Mesendoderm (in vitro differentiated cells): ENCODE results near the gene PELO.
A peak's percentile ranks its signal among the peaks of the same experiment; 100 is the strongest.
"Not testable (repeated sequence)": the region's sequence is repeated elsewhere in the genome, so short reads cannot be mapped to it uniquely, and the experiment has no call there.

Experiments used
- DNase-seq: peaks from one replicate; pipeline ENCODE4 v3.0.0; 2013
- H2AK5ac ChIP-seq: 2 replicates; pipeline ENCODE4 v1.6.1; 2013; ENCODE audit warnings: low read length, inconsistent platforms
- H2BK120ac ChIP-seq: 2 replicates; pipeline ENCODE4 v1.6.1; 2013; ENCODE audit warnings: low read depth, mild to moderate bottlenecking, low read length, moderate library complexity, mixed read lengths
- H2BK15ac ChIP-seq: replicated peaks from 2 replicates; pipeline ENCODE4 v1.6.1; 2013; ENCODE audit warnings: low read depth, mild to moderate bottlenecking, moderate library complexity
- H2BK5ac ChIP-seq: 2 replicates; pipeline ENCODE4 v1.6.1; 2013; ENCODE audit warnings: low read length, inconsistent platforms
- H3K18ac ChIP-seq: 2 replicates; pipeline ENCODE4 v1.6.1; 2013; ENCODE audit warnings: mild to moderate bottlenecking, low read length, mixed read lengths
- H3K23ac ChIP-seq: one replicate; pipeline ENCODE4 v1.6.1; 2013; ENCODE audit warnings: low read length
- H3K27ac ChIP-seq: 2 replicates; pipeline ENCODE4 v1.5.1; 2013; ENCODE audit warnings: low read depth, mild to moderate bottlenecking, inconsistent platforms, low read length, moderate library complexity
- H3K27me3 ChIP-seq: 2 replicates; pipeline ENCODE4 v1.6.1; 2013; ENCODE audit warnings: low read length, control low read depth, mild to moderate bottlenecking, inconsistent platforms; ENCODE audit not compliant: insufficient read depth, poor library complexity
- H3K36me3 ChIP-seq: 2 replicates; pipeline ENCODE4 v1.6.1; 2013; ENCODE audit warnings: low read length, inconsistent platforms; ENCODE audit not compliant: control insufficient read depth, insufficient read depth
- H3K4ac ChIP-seq: one replicate; pipeline ENCODE4 v1.6.1; 2013; ENCODE audit warnings: low read depth, mild to moderate bottlenecking, low read length, moderate library complexity
- H3K4me1 ChIP-seq: 2 replicates; pipeline ENCODE4 v1.6.1; 2013; ENCODE audit warnings: low read depth, low read length, inconsistent platforms; ENCODE audit not compliant: control insufficient read depth
- H3K4me2 ChIP-seq: 2 replicates; pipeline ENCODE4 v1.6.1; 2013; ENCODE audit warnings: low read length
- H3K4me3 ChIP-seq: 2 replicates; pipeline ENCODE4 v1.5.1; 2013; ENCODE audit warnings: mild to moderate bottlenecking, low read length
- H3K56ac ChIP-seq: one replicate; pipeline ENCODE4 v1.6.1; 2013; ENCODE audit warnings: low read length
- H3K79me1 ChIP-seq: 2 replicates; pipeline ENCODE4 v1.6.1; 2013; ENCODE audit warnings: low read length, inconsistent platforms
- H3K79me2 ChIP-seq: 2 replicates; pipeline ENCODE4 v1.6.1; 2013; ENCODE audit warnings: mild to moderate bottlenecking, low read length; ENCODE audit not compliant: control insufficient read depth, insufficient read depth
- H3K9ac ChIP-seq: 2 replicates; pipeline ENCODE4 v1.6.1; 2013; ENCODE audit warnings: low read length, inconsistent platforms
- H4K5ac ChIP-seq: one replicate; pipeline ENCODE4 v1.6.1; 2013; ENCODE audit warnings: low read length
- H4K8ac ChIP-seq: one replicate; pipeline ENCODE4 v1.6.1; 2013; ENCODE audit warnings: low read depth, mild to moderate bottlenecking, control low read depth, low read length, moderate library complexity
- WGBS: extraction: QIAGEN DNeasy Blood & Tissue Kit; methylation state at CpG from one replicate; pipeline ENCODE4 v1.1.7; 2013; ENCODE audit warnings: low lambda C conversion rate, missing lambda C conversion rate; ENCODE audit not compliant: insufficient coverage; ENCODE audit errors: extremely low coverage; 5-methylcytosine and 5-hydroxymethylcytosine counted together

The PELO gene

GRCh38 chr5:52817818-52818217, 30.1 kb downstream of the PELO start:
- Histone ChIP-seq H3K36me3 (no peaks in the 10 kb centered on the region), H2BK15ac (no peak overlapping the region), H3K4ac (no peak overlapping the region), H3K23ac (no peak overlapping the region), H3K4me2 (no peak overlapping the region), H3K4me3 (no peak overlapping the region), H3K9ac (no peak overlapping the region), H2BK120ac (no peak overlapping the region), H3K27me3 (no peaks in the 10 kb centered on the region), H4K5ac (no peak overlapping the region), H3K4me1 (peaks cover 1% of the 10 kb centered on the region), H3K27ac (no peak overlapping the region), H3K79me2 (no peaks in the 10 kb centered on the region), H3K79me1 (no peaks in the 10 kb centered on the region), H3K18ac (no peak overlapping the region), H2AK5ac (no peak overlapping the region), H2BK5ac (no peak overlapping the region), H4K8ac (no peak overlapping the region), H3K56ac (no peak overlapping the region)
- DNase-seq: no peak
- no CpG with 5 or more reads among the region's 1 CpG for WGBS

DNA sequence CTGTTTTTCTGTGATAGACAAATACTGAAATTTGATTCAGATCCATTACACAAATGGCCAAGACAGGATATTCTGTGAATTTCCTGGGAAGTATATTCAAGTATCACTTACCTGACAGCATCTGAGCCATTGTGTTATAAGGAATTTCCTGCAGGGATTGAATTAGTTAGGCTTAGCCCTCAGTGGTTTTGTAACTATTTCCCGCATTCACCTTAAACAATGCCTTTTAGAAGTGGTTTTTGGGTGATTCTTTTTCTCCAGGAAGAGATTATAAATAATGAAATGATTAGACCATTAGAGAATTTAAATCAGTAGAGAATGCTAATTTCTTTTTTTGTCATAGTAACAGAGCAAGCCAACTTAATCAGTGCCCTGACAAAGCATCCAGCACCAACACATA, 30.6 kb downstream of the PELO start:
- no peaks in the 10 kb centered on the region for H3K79me2 ChIP-seq
- H2BK5ac ChIP-seq: no peak overlapping the region
- H2BK120ac ChIP-seq: no peak overlapping the region
- no peaks in the 10 kb centered on the region for H3K36me3 ChIP-seq
- H3K56ac ChIP-seq: no peak overlapping the region
- H3K23ac ChIP-seq: no peak overlapping the region
- no peak overlapping the region for H3K27ac ChIP-seq
- H3K79me1 ChIP-seq: no peaks in the 10 kb centered on the region
- peaks cover 1% of the 10 kb centered on the region for H3K4me1 ChIP-seq
- H3K9ac ChIP-seq: no peak overlapping the region
- peak; percentile 45 for DNase-seq
- no CpG with 5 or more reads among the region's 1 CpG for WGBS
- no peak overlapping the region for H2AK5ac ChIP-seq
- H3K27me3 ChIP-seq: no peaks in the 10 kb centered on the region
- no peak overlapping the region for H3K4me2 ChIP-seq
- H4K8ac ChIP-seq: no peak overlapping the region
- H4K5ac ChIP-seq: no peak overlapping the region
- H3K4ac ChIP-seq: no peak overlapping the region
- H2BK15ac ChIP-seq: no peak overlapping the region
- H3K18ac ChIP-seq: no peak overlapping the region
- H3K4me3 ChIP-seq: no peak overlapping the region

- H2BK5ac ChIP-seq, H3K4me2 ChIP-seq: not testable (repeated sequence)
Measured at GRCh38 chr5:52818807-52819206, 31.1 kb downstream of the PELO start.

GRCh38 chr5:52821901-52822300, 34.2 kb downstream of the PELO start:
- H3K56ac ChIP-seq: no peak overlapping the region
- H3K27ac ChIP-seq: no peak overlapping the region
- no peaks in the 10 kb centered on the region for H3K79me2 ChIP-seq
- DNase-seq: no peak
- no peak overlapping the region for H2BK120ac ChIP-seq
- H3K79me1 ChIP-seq: no peaks in the 10 kb centered on the region
- H3K9ac ChIP-seq: no peak overlapping the region
- H3K4me2 ChIP-seq: no peak overlapping the region
- H3K23ac ChIP-seq: no peak overlapping the region
- no peak overlapping the region for H2AK5ac ChIP-seq
- H4K5ac ChIP-seq: no peak overlapping the region
- H3K4ac ChIP-seq: no peak overlapping the region
- H4K8ac ChIP-seq: no peak overlapping the region
- no CpG with 5 or more reads among the region's 1 CpG for WGBS
- no peaks in the 10 kb centered on the region for H3K4me1 ChIP-seq
- H3K18ac ChIP-seq: no peak overlapping the region
- H2BK15ac ChIP-seq: no peak overlapping the region
- H3K4me3 ChIP-seq: no peak overlapping the region
- no peaks in the 10 kb centered on the region for H3K27me3 ChIP-seq
- no peaks in the 10 kb centered on the region for H3K36me3 ChIP-seq
- no peak overlapping the region for H2BK5ac ChIP-seq

More at GRCh38 chr5:52818807-52819206, 31.1 kb downstream of the PELO start:
- H3K36me3 ChIP-seq, H3K56ac ChIP-seq, H3K79me1 ChIP-seq, H3K4ac ChIP-seq, H3K27me3 ChIP-seq, H3K4me1 ChIP-seq, H4K5ac ChIP-seq, H3K9ac ChIP-seq, H2AK5ac ChIP-seq, DNase-seq, H3K18ac ChIP-seq, H2BK120ac ChIP-seq, H4K8ac ChIP-seq, H3K27ac ChIP-seq, H3K23ac ChIP-seq, H3K4me3 ChIP-seq, H2BK15ac ChIP-seq, H3K79me2 ChIP-seq: not testable (repeated sequence)
- no CpG with 5 or more reads among the region's 3 CpGs for WGBS

GRCh38 chr5:52822437-52822836, 34.7 kb downstream of the PELO start:
- Histone ChIP-seq H2AK5ac (no peak overlapping the region), H4K5ac (no peak overlapping the region), H3K56ac (no peak overlapping the region), H3K4ac (no peak overlapping the region), H3K4me3 (no peak overlapping the region), H2BK5ac (no peak overlapping the region), H3K27ac (no peak overlapping the region), H4K8ac (no peak overlapping the region), H3K79me1 (no peaks in the 10 kb centered on the region), H3K4me1 (no peaks in the 10 kb centered on the region), H2BK15ac (no peak overlapping the region), H3K9ac (no peak overlapping the region), H3K79me2 (no peaks in the 10 kb centered on the region), H3K27me3 (no peaks in the 10 kb centered on the region), H3K36me3 (no peaks in the 10 kb centered on the region), H3K18ac (no peak overlapping the region), H3K4me2 (no peak overlapping the region), H2BK120ac (no peak overlapping the region), H3K23ac (no peak overlapping the region)
- no peak for DNase-seq
- no CpG with 5 or more reads among the region's 6 CpGs for WGBS

- Histone ChIP-seq H3K27ac (no peak overlapping the region), H3K36me3 (no peaks in the 10 kb centered on the region), H4K5ac (no peak overlapping the region), H3K4ac (no peak overlapping the region), H3K4me2 (no peak overlapping the region), H3K79me1 (no peaks in the 10 kb centered on the region), H3K56ac (no peak overlapping the region), H3K23ac (no peak overlapping the region), H4K8ac (no peak overlapping the region), H3K18ac (no peak overlapping the region), H2BK120ac (no peak overlapping the region), H3K27me3 (no peaks in the 10 kb centered on the region), H2AK5ac (no peak overlapping the region), H3K4me1 (no peaks in the 10 kb centered on the region), H2BK5ac (no peak overlapping the region), H3K4me3 (no peak overlapping the region), H2BK15ac (no peak overlapping the region), H3K9ac (no peak overlapping the region), H3K79me2 (no peaks in the 10 kb centered on the region)
- DNase-seq: no peak
- WGBS: no CpG with 5 or more reads among the region's 1 CpG
Measured at GRCh38 chr5:52824827-52825226, 37.1 kb downstream of the PELO start.
